HG03442 (cell line): ENCODE results near the gene HJURP.

Source experiments
- ATAC-seq: cut with Tn5 transposase; IDR thresholded peaks from one replicate; pipeline ENCODE4 v1.9.1; 2021; ENCODE audit warnings: mild to moderate bottlenecking, moderate library complexity; ENCODE audit not compliant: unreplicated experiment

Gene HJURP

DNA sequence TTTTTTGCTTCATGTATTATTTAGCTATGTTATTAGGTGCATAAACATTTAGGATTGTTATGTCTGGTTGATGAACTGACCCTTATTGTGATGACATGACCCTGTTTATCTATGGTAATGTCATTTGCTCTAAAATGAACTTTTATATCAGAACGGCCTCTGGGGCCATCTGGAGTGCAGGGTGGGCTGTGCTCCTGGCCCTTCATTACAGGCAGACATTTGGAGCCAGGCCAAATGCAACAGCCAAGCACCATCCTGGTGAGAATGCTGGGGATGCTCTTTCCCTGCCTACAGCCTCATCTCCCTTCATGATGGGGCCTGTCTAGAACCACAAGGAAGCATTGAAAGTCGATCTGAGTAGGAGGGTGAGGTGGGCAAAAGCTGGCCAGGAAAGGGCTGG lies 38.0 kb downstream of the HJURP start:
- no peak for ATAC-seq

DNA sequence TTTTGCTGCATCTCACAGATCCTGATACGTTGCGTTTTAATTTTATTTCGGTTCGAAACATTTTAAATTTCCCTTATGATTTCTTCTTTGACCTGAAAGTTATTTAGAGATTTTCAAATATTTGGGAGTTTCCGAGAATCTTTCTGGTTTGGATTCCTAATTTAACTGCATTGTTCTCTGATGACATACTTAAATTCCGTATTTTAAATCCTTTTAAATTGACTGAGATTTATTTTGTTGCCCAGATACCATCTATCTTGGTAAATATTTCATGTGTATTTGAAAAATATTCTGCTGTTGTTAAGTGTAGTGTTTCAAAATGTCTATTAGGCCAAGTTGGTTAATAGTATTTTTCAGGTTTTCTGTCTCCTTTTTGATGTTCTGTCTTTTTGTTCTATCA lies 38.5 kb downstream of the HJURP start:
- ATAC-seq, result no peak

DNA sequence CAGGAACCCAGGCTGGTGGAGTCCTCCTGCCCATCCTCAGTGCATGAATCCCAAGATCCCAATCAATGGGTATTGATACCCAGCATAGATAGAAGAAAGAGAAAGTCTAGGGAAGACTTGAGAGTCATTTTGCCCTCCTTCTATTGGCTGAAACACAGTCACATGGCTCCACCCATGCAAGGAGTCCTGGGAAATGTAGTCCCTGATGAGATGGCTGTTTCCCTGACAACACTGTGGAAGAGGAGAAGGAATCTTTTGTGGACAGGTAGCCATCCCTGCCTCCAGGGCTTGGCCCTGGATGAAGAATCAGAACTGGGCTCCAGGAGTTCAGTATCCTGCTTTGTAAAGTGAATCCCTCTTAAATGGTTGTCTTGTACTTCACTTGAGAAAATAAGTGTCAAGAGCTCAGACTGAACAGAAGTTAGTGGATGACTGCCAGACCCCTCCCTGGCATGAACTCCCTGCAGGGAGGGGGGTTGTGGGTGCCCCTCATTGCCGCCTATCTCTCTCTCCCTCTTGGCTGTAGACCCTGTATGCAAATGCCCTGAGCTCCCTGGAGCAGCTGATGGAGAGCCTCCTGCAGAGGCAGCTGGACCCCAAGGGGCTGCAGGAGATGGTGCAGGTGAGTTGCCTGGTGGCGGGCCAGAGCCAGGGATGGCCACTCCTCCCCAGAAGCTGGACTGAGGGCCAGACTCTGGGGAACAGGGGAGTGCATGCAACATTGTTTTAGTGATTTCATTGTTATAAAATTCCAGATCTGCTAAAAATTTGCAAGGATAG lies 40.1 kb downstream of the HJURP start:
- ATAC-seq, result no peak

DNA sequence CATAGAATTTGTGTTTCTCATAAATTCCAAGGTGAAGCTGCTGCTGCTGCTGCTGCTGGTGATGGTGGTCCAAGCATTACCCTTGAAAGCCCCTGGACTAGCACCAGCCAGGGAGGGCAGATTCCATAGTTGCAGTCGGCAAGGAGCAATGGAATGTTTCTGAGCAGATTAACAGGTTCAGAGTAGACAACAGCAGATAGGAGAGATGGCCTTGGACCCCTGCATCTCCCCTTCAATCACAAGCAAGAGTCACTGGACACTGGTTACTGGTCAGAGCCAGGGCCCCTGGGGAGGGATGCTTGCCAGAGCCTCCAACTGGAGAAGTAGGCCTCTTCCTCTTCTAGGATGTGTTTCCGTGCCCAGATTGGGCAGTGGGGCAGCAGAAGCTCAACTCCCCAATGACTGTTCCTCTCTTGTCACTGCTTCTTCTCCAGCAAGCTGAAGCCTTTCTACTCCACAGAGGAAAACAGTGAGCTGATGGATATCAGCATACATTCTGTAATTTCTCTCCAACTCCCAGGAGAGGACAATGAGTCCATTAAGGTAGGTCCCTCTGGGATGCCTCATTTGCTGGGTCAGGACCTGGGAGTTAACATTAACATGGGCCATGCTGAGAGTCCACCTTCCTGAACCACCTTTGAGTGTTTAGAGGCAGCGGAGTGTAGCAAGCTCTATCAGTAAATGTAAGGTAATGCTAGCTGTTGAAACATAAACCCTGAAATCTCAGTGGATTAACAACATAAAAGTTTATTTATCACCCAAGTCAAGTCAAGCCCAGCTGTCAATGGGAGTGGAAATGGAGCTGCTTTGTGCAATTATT lies 40.9 kb downstream of the HJURP start:
- no peak for ATAC-seq

DNA sequence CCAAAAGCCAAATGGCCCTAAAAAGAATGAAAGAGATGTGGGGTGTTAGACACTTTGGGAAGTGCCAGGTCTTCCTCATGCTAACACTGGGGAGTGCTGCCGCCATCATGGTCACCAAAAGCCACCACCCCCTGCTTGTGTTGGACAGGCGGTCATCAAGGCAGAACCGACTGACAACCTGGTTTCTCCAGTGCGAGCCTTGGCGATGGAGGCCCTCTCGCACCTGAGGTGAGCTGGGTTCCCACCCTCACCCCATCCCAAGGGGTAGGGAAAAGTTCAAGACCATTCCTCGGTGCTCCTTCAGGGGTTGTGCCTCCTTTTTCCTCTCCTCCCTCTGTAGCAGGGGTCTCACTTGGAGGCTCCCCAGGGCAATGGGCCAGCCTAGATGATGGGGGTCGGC lies 42.6 kb downstream of the HJURP start:
- ATAC-seq, result no peak

- ATAC-seq, result no peak
Observed at GRCh38 chr2:233811087-233811486, 43.2 kb downstream of the HJURP start.

DNA sequence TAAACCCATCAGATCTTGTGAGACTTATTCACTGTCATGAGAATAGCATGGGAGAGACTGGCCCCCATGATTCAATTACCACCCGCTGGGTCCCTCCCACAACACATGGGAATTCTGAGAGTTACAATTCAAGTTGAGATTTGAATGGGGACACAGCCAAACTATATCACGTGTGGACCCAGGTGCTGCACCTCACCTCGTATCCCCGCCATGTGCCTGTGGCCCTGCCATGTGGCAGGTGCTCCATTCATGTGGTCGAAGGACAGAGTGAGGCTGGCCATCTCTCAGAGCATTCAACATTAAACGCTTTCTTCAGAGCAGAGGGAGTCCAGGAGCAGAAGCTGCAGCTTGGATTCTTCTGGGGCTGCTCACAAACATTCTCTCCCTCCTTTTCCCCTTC lies 44.0 kb downstream of the HJURP start:
- ATAC-seq, result no peak

- no peak for ATAC-seq
Observed at GRCh38 chr2:233807966-233808935, 46.1 kb downstream of the HJURP start.

GRCh38 chr2:233807215-233807865 lies 47.0 kb downstream of the HJURP start:
- no peak for ATAC-seq

- no peak for ATAC-seq
Observed at GRCh38 chr2:233803994-233804393, 50.3 kb downstream of the HJURP start.

DNA sequence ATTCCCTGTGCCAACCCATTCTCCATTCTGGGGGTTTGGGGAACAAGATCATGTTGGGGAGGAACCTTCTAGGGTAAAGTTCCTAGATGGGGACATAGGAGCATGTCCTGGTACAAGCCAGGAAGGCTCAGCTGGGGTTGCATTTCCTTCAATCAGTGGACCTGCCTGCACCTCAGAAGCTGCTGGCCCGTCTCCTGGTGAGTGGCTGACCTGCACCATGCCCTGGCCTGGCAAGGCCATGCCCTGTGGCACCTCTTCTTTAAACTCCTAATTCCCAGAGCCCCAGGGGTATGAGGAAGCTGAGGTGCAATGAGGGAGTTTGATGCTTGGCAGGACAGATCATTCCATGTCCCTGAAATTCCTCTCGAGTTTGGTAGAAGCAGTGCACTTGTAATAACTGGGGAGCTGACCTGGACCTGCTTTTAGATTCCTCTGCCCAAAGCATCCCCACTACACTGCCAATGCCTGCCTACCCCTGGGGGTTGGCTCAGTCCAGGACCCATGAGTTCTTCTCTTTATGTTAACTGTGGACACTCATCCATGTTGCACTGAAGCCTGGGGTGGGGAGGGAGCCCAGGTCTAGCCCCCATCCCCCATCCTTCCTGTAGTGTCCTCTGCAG lies 50.9 kb downstream of the HJURP start:
- ATAC-seq, result no peak

GRCh38 chr2:233802132-233802815 lies 52.1 kb downstream of the HJURP start:
- ATAC-seq, result no peak

DNA sequence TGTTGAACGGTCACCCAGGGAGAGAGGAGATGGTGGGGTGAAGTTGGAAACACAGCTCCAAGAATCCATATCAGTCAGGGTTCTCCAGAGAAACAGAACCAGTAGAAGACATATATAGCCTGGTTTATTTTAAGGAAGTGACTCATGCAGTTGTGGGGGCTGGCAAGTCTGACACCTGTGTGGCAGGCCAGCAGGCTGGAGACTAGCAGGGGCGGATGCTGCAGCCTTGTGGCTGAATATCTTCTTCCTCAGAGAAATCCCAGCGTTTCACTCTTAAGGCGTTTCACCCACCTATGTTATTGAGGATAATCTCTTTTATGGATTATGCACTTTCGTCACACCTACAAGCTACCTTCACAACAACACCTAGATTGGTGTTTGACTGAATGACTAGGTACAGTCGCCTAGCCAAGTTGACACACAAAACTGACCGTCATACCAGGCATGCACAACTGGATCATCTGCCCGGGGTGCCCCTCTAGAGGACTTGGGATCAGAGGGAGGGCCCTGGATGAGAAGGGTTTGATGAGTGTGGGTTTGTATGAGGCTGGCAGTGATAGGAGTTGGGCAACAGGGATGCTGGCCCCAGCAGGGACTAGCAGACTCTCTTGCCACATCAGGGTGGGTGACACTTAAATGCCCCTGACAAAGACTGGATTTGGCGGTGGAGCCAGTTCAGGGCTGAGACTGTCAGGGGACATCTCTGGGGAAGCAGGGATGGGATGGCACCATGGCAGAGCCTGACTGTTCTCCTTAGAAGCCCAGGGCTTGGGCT lies 52.8 kb downstream of the HJURP start:
- peak; percentile 53 for ATAC-seq

- no peak for ATAC-seq
Observed at GRCh38 chr2:233800208-233800607, 54.1 kb downstream of the HJURP start.

DNA sequence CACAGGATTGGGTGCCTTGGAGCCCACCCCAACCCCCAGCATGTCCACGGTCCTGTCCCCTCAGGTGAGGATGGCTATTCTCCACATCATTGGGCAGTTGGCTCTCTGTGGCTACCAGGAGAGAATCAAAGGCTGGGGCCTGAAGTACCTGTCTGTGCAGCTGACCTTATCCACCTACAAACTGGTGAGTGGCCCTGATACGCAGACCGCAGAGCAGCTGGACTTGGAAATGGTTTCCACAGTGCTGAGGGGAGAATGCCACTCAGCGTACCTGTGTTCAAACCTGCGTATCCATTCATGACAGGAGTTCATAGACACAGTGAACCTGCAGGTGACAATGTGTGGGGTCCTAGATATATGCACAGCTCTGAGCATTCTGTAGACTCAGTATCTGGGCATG lies 54.6 kb downstream of the HJURP start:
- no peak for ATAC-seq

GRCh38 chr2:233799087-233799665 lies 55.2 kb downstream of the HJURP start:
- no peak for ATAC-seq

- ATAC-seq, result no peak
Observed at GRCh38 chr2:233798335-233799086, 55.8 kb downstream of the HJURP start.

GRCh38 chr2:233796254-233796653 lies 58.1 kb downstream of the HJURP start:
- no peak for ATAC-seq
